K562 (cell line): ENCODE results near the gene MAZ. TPM values are rescaled to one million over a fixed set of nuclear protein-coding genes. Genes with fewer than 3 reads are reported as not detected.

Source experiments
- ARID2 ChIP-seq: fragments of 450-650 bp; IDR thresholded peaks from 2 replicates; pipeline ENCODE4 v1.6.1; 2017; ENCODE audit warnings: antibody characterized with exemption, mild to moderate bottlenecking
- CBFA2T3 ChIP-seq: fragments of 450-650 bp; IDR thresholded peaks from 2 replicates; pipeline ENCODE4 v1.6.1; 2017
- EP400 ChIP-seq: fragments of 450-650 bp; IDR thresholded peaks from 2 replicates; pipeline ENCODE4 v1.6.1; 2017; ENCODE audit warnings: antibody characterized with exemption, mild to moderate bottlenecking, moderate library complexity
- ETV5 ChIP-seq: sonication (generic); formaldehyde crosslinking; IDR thresholded peaks from 2 replicates; pipeline ENCODE4 v1.4.0; 2020; ENCODE audit warnings: low read depth, mild to moderate bottlenecking, missing genetic modification reagents
- GTF2F1 ChIP-seq: IDR thresholded peaks from 2 replicates; pipeline ENCODE4 v1.6.1; 2011; ENCODE audit warnings: low read depth, low read length, improper control_type of control experiment
- HMBOX1 ChIP-seq: sonication (generic); IDR thresholded peaks from 2 replicates; pipeline ENCODE4 v1.6.1; 2016
- LCOR ChIP-seq: sonication (generic); formaldehyde crosslinking; IDR thresholded peaks from 2 replicates; pipeline ENCODE4 v1.8.0; 2022; ENCODE audit warnings: mild to moderate bottlenecking, missing genetic modification reagents
- MNT ChIP-seq, 2 experiments: fragments of 450-650 bp; conservative IDR thresholded peaks; 2 replicates each; pipeline ENCODE4 v1.6.1; 2017; ENCODE audit warnings: mild to moderate bottlenecking in 2 of 2, moderate library complexity in 2 of 2
- MYBL2 ChIP-seq, 2 experiments: fragments of 450-650 bp in 1 of 2; sonication (generic) in 1 of 2; formaldehyde crosslinking in 1 of 2; IDR thresholded peaks; 2 replicates each; pipeline versions ENCODE4 v1.6.1 to v1.8.1; 2017 to 2022; ENCODE audit warnings: borderline replicate concordance in 1 of 2, inconsistent platforms in 1 of 2, low read depth in 1 of 2, mild to moderate bottlenecking in 1 of 2, missing genetic modification reagents in 1 of 2, moderate library complexity in 1 of 2
- PRDM10 ChIP-seq: fragments of 450-650 bp; IDR thresholded peaks from 2 replicates; pipeline ENCODE4 v1.6.1; 2018; ENCODE audit not compliant: partially characterized antibody
- SOX6 ChIP-seq: fragments of 450-650 bp; IDR thresholded peaks from 2 replicates; pipeline ENCODE4 v1.6.1; 2014; ENCODE audit warnings: mild to moderate bottlenecking
- SPI1 ChIP-seq: IDR thresholded peaks from 2 replicates; pipeline ENCODE4 v1.6.1; 2011; ENCODE audit warnings: low read depth, low read length, control low read depth, borderline replicate concordance
- SRSF9 ChIP-seq: fragments of 200-400 bp; formaldehyde crosslinking; IDR thresholded peaks from 2 replicates; pipeline ENCODE4 v1.6.1; 2017; ENCODE audit warnings: low read depth, low read length, borderline replicate concordance
- TAF1 ChIP-seq: IDR thresholded peaks from 2 replicates; pipeline ENCODE4 v1.6.1; 2011; ENCODE audit warnings: mild to moderate bottlenecking, low read length, moderate library complexity; ENCODE audit not compliant: insufficient read depth, control insufficient read depth, severe bottlenecking; ENCODE audit errors: extremely low read depth
- ZNF212 ChIP-seq: fragments of 450-650 bp; formaldehyde crosslinking; IDR thresholded peaks from 2 replicates; pipeline ENCODE4 v1.4.0; 2020; ENCODE audit warnings: mild to moderate bottlenecking
- ZNF277 ChIP-seq: fragments of 250-450 bp; sonication (Bioruptor Pico); IDR thresholded peaks from 2 replicates; pipeline ENCODE4 v1.8.0; 2022; ENCODE audit warnings: inconsistent platforms, mild to moderate bottlenecking, moderate library complexity, borderline replicate concordance
- ZNF347 ChIP-seq: fragments of 450-650 bp; formaldehyde crosslinking; IDR thresholded peaks from 2 replicates; pipeline ENCODE4 v1.4.0; 2020; ENCODE audit warnings: low read depth, mild to moderate bottlenecking, moderate library complexity
- ZNF583 ChIP-seq: fragments of 250-450 bp; sonication (Bioruptor Pico); IDR thresholded peaks from 2 replicates; pipeline ENCODE4 v1.4.0; 2020
- ZNF778 ChIP-seq: fragments of 450-650 bp; formaldehyde crosslinking; IDR thresholded peaks from 2 replicates; pipeline ENCODE4 v1.4.0; 2020; ENCODE audit warnings: mild to moderate bottlenecking, moderate library complexity
- polyA plus RNA-seq, 8 experiments: library from polyadenylated mRNA; depleted of rRNA in 4 of 8; stranded (reverse) in 5 of 8; unstranded in 3 of 8; fragments of >200 nt; fragmentation: Nextera tagmentation in 2 of 8; fragmentation: Illumina TruSeq in 1 of 8; extraction: Ambion mirVana in 2 of 8; extraction: Trizol in 1 of 8; gene quantifications; 2 replicates each; pipeline versions ENCODE4 v1.2.1 to v1.2.3, GENCODE V29; 2011 to 2014; ENCODE audit warnings: inconsistent platforms in 1 of 8, missing spikeins in 1 of 8
- total RNA-seq, 7 experiments: library from RNA; depleted of rRNA in 6 of 7; stranded (reverse); fragments of >200 nt in 6 of 7; fragmentation: Illumina TruSeq in 2 of 7; extraction: Trizol in 2 of 7; gene quantifications; 2 replicates each; pipeline versions ENCODE4 v1.2.1 to v1.2.3, GENCODE V29; 2011 to 2021; ENCODE audit warnings: low replicate concordance in 1 of 7

Gene MAZ
- total and polyA plus RNA-seq, 9 of the 15 experiments (the other 6 are each of a cell fraction or from before 2014, with no cell fraction given), result 45.4 to 532 (median 250) TPM

GRCh38 chr16:29816694-29817441 is 10.5 kb downstream of the MAZ start (continued):
- TF ChIP-seq PRDM10, result peak; percentile 59
- TF ChIP-seq ARID2, result 0 out of 2 replicates have a peak, but pooled peaks have one; percentile 29
- no peak for TF ChIP-seq ZNF583 (CRISPR knock-in tag)
- no peak for TF ChIP-seq SOX6
- TF ChIP-seq HMBOX1, result no peak
- TF ChIP-seq ZNF212, result no peak
- TF ChIP-seq LCOR (CRISPR knock-in tag), result no peak
- TF ChIP-seq GTF2F1, result no peak
- no peak for TF ChIP-seq MYBL2 (IDR thresholded peaks at IDR 0.05; ENCODE audit: low read depth)
- no peak for TF ChIP-seq MYBL2 (CRISPR knock-in tag; IDR thresholded peaks at IDR 0.05; ENCODE audit: borderline replicate concordance)
- 0 out of 2 replicates have a peak, but pooled peaks have one; percentile 2 for TF ChIP-seq ETV5 (CRISPR knock-in tag)
- no peak for TF ChIP-seq SRSF9
- TF ChIP-seq SPI1, result peak; percentile 38; the same call in 1 of the 2 replicates
- TF ChIP-seq TAF1, result no peak
- no peak for TF ChIP-seq ZNF277 (CRISPR knock-in tag)
- no peak for TF ChIP-seq ZNF347 (CRISPR knock-in tag)
- TF ChIP-seq ZNF778 (CRISPR knock-in tag), result no peak
- no peak for TF ChIP-seq CBFA2T3
- TF ChIP-seq EP400, result no peak
- 0 out of 4 replicates have a peak, but pooled peaks of 1 of the 2 experiments have one; percentile 23 for TF ChIP-seq MNT (conservative IDR thresholded peaks at IDR 0.05)
